ENCODE data around the gene RNF224. TPM values are rescaled to one million over a fixed set of nuclear protein-coding genes. Genes with fewer than 3 reads are reported as not detected.

Gene RNF224
- total RNA-seq, 1 experiment from 2014 or later: 1.2 TPM

DNA sequence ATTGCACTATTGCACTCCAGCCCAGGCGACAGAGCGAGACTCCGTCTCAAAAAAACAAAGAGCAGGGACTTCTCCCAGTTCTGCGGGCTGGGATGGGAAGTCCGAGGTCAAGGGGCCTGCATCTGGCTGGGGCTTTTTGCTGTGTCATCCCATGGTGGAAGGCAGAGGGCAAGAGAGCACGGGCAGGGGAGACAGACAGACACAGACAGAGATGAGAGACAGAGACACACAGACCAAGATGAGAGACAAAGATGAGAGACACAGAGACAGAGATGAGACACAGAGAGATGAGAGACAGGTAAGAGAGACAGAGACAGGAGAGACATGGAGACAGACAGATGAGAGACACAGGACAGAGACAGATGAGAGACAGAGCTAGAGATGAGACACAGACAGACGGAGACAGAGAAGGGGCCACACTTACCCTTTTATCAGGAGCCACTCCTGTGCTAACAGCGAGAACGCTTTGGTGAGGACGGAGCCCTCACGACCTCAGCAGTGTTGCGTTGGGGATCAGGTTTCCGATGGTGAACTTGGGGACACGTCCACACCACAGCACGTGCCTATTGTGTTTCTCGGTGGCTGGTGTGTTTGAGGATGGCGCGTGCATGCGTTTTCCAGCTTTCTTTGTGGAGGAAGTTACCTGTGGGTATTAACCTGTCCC lies 41.4 kb downstream of the RNF224 start:
- Histone ChIP-seq H3K79me2 (ENCODE audit: low read length) (no peaks in the 10 kb centered on the region), H3K9ac (ENCODE audit: low read length) (no peak overlapping the region), H3F3A (ENCODE audit: low read length, unreplicated experiment) (no peaks in the 10 kb centered on the region), H4K20me1 (ENCODE audit: low read length) (no peaks in the 10 kb centered on the region), H3K9me2 (replicated peaks; ENCODE audit: low read length) (no peaks in the 10 kb centered on the region), H3K27me3 (ENCODE audit: low read length) (no peaks in the 10 kb centered on the region), H2AFZ (ENCODE audit: low read length) (no peak overlapping the region), H3K4me2 (ENCODE audit: low read length) (no peak overlapping the region), H3K4me3 (ENCODE audit: low read length) (no peak overlapping the region), H3K4me1 (ENCODE audit: insufficient read depth, low read length) (no peaks in the 10 kb centered on the region), H3K27ac (ENCODE audit: low read length) (no peak overlapping the region), H3K9me3 (ENCODE audit: low read length) (no peaks in the 10 kb centered on the region), H3K36me3 (ENCODE audit: low read depth, low read length) (0 out of 2 replicates have a peak, but pooled peaks cover 6% of the 10 kb centered on the region)
- TF ChIP-seq EZH2 (IDR thresholded peaks at IDR 0.05; ENCODE audit: low read length, unreplicated experiment) (no peak), EZH2phosphoT487 (IDR thresholded peaks at IDR 0.05; ENCODE audit: borderline replicate concordance, low read length) (no peak)
- TF ChIP-seq, protein P1, sequence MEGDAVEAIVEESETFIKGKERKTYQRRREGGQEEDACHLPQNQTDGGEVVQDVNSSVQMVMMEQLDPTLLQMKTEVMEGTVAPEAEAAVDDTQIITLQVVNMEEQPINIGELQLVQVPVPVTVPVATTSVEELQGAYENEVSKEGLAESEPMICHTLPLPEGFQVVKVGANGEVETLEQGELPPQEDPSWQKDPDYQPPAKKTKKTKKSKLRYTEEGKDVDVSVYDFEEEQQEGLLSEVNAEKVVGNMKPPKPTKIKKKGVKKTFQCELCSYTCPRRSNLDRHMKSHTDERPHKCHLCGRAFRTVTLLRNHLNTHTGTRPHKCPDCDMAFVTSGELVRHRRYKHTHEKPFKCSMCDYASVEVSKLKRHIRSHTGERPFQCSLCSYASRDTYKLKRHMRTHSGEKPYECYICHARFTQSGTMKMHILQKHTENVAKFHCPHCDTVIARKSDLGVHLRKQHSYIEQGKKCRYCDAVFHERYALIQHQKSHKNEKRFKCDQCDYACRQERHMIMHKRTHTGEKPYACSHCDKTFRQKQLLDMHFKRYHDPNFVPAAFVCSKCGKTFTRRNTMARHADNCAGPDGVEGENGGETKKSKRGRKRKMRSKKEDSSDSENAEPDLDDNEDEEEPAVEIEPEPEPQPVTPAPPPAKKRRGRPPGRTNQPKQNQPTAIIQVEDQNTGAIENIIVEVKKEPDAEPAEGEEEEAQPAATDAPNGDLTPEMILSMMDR (conservative IDR thresholded peaks at IDR 0.05; ENCODE audit: low read depth, low read length): no peak
- POLR2A ChIA-PET (ENCODE audit: unreplicated experiment): no interaction called here
- CTCF ChIA-PET: no interaction called here
- no TSS peak for BruUV-seq (replicated peaks)
- DNase-seq (no peak), ATAC-seq (no peak)
- intact Hi-C loops (cut with micrococcal nuclease): no loop called here

GRCh38 chr9:137269231-137269772 lies 42.0 kb downstream of the RNF224 start:
- no peak for DNase-seq
- H3K9me2 ChIP-seq (replicated peaks; ENCODE audit: low read length): no peaks in the 10 kb centered on the region
- TF ChIP-seq EZH2phosphoT487 (IDR thresholded peaks at IDR 0.05; ENCODE audit: borderline replicate concordance, low read length) (no peak), EZH2 (IDR thresholded peaks at IDR 0.05; ENCODE audit: low read length, unreplicated experiment) (no peak)
- TF ChIP-seq, protein P1 (conservative IDR thresholded peaks at IDR 0.05; ENCODE audit: low read depth, low read length): no peak
- no peaks in the 10 kb centered on the region for H3K27me3 ChIP-seq (ENCODE audit: low read length)
- ATAC-seq: no peak
- H4K20me1 ChIP-seq (ENCODE audit: low read length): no peaks in the 10 kb centered on the region
- no peak overlapping the region for H3K4me3 ChIP-seq (ENCODE audit: low read length)
- no peaks in the 10 kb centered on the region for H3F3A ChIP-seq (ENCODE audit: low read length, unreplicated experiment)
- no peaks in the 10 kb centered on the region for H3K4me1 ChIP-seq (ENCODE audit: insufficient read depth, low read length)
- H2AFZ ChIP-seq (ENCODE audit: low read length): no peak overlapping the region
- ChIA-PET POLR2A (ENCODE audit: unreplicated experiment) (no interaction called here), CTCF (no interaction called here)
- H3K36me3 ChIP-seq (ENCODE audit: low read depth, low read length): 0 out of 2 replicates have a peak, but pooled peaks cover 6% of the 10 kb centered on the region
- H3K9me3 ChIP-seq (ENCODE audit: low read length): no peaks in the 10 kb centered on the region
- H3K79me2 ChIP-seq (ENCODE audit: low read length): no peaks in the 10 kb centered on the region
- intact Hi-C loops (cut with micrococcal nuclease): no loop called here
- no peak overlapping the region for H3K9ac ChIP-seq (ENCODE audit: low read length)
- no peak overlapping the region for H3K4me2 ChIP-seq (ENCODE audit: low read length)
- no peak overlapping the region for H3K27ac ChIP-seq (ENCODE audit: low read length)
- no TSS peak for BruUV-seq (replicated peaks)

Data from PC-3 (cell line).